BJ (cell line): ENCODE measurements around the gene STK11. TPM values are rescaled to one million over a fixed set of nuclear protein-coding genes. Genes with fewer than 3 reads are reported as not detected.

Source experiments
- CTCF ChIA-PET: fragments of 350-600 bp; formaldehyde crosslinking; extraction: SDS; loops from one replicate; lab custom pipeline; 2021; ENCODE audit warnings: antibody characterized with exemption, inconsistent platforms; lab: Yijun Ruan, JAX
- POLR2A ChIA-PET: fragments of 300-600 bp; sonication (Branson Sonifier 250); formaldehyde crosslinking; extraction: SDS; loops from one replicate; lab custom pipeline; 2021; ENCODE audit warnings: antibody characterized with exemption; lab: Charles Lee
- DNase-seq: peaks from one replicate; pipeline ENCODE4 v3.0.0-alpha.2; 2011; ENCODE audit warnings: low read depth
- H3K27me3 ChIP-seq: 2 replicates; pipeline ENCODE4 v1.6.0; 2011; ENCODE audit warnings: low read length; ENCODE audit not compliant: control insufficient read depth, insufficient read depth
- H3K36me3 ChIP-seq: 2 replicates; pipeline ENCODE4 v1.5.1; 2011; ENCODE audit warnings: low read length; ENCODE audit not compliant: control insufficient read depth, insufficient read depth
- H3K4me3 ChIP-seq: 2 replicates; pipeline ENCODE4 v1.5.1; 2011; ENCODE audit warnings: low read depth, mild to moderate bottlenecking, control low read depth, low read length
- CTCF ChIP-seq: IDR thresholded peaks from 2 replicates; pipeline ENCODE4 v1.5.1; 2011; ENCODE audit warnings: low read depth, mild to moderate bottlenecking, control low read depth, inconsistent platforms, low read length, moderate library complexity; ENCODE audit not compliant: insufficient read depth
- polyA plus RNA-seq: library from polyadenylated mRNA; depleted of rRNA; stranded (reverse); fragments of >200 nt; gene quantifications from 2 replicates; pipeline ENCODE4 v1.2.3, GENCODE V29; 2011

The STK11 gene
- polyA plus RNA-seq, 1 experiment: 33.6 TPM

DNA sequence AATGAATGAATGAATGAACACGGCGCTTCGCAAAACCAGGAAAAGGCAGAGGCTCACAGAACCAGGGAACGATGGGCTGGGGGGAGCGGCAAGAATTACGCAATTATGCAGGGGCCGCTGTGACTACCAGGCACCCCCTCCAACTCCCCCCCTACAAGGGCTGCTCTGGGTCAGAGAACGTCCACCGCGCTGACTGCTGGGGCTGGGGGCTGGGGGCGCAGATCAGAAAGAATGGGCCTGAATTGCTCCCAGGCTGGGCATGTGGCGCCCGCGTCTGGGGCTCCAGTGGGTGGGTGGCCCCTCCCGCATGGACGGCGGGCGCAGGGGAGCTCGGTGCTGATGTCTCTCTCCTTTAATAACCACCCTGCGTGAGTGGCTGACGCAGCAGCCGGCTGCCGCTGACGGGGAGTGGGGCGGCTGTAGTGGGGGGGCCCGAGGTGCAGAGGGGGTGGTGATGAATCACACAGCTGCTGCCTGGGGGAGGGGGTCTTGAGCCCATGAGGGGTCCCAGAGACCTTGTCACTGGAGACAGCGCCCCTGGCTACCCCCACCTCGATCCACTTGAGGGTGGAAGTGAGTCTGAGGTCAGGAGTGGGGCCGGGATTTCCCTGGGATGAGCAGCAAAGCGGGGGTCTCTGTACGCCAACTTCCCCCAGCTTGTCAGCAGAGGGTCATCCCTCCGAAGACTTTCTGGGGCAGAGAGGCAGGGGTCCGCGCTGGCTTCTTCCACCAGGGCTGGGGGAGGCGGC, 62.1 kb downstream of the STK11 start:
- no peak for TF ChIP-seq CTCF
- DNase-seq: no peak
- no peaks in the 10 kb centered on the region for H3K27me3 ChIP-seq
- peaks cover 15% of the 10 kb centered on the region for H3K36me3 ChIP-seq
- ChIA-PET POLR2A (no interaction called here), CTCF (interaction anchor here (0.7 to 12.8 kb wide), 10 partner anchors 8 to 461 kb away, joined by 3 to 437 read pairs (median 6); partner anchors contain the start of genes ATP5F1D and CNN2)
- peak overlapping the region; percentile 56 for H3K4me3 ChIP-seq

GRCh38 chr19:1268226-1269064, 62.9 kb downstream of the STK11 start:
- POLR2A ChIA-PET: interaction anchor here (0.5 to 1.4 kb wide), 22 partner anchors 8 to 779 kb away, joined by 3 to 78 read pairs (median 4); partner anchors contain the start of genes ATP5F1D, CNN2, GPX4 and MADCAM1
- H3K27me3 ChIP-seq: no peaks in the 10 kb centered on the region
- no peak overlapping the region for H3K4me3 ChIP-seq
- peaks cover 23% of the 10 kb centered on the region for H3K36me3 ChIP-seq
- no peak for DNase-seq
- CTCF ChIA-PET: interaction anchor here (0.6 to 12.8 kb wide), 10 partner anchors 9 to 462 kb away, joined by 3 to 437 read pairs (median 4); partner anchors contain the start of genes ATP5F1D and CNN2
- no peak for TF ChIP-seq CTCF

DNA sequence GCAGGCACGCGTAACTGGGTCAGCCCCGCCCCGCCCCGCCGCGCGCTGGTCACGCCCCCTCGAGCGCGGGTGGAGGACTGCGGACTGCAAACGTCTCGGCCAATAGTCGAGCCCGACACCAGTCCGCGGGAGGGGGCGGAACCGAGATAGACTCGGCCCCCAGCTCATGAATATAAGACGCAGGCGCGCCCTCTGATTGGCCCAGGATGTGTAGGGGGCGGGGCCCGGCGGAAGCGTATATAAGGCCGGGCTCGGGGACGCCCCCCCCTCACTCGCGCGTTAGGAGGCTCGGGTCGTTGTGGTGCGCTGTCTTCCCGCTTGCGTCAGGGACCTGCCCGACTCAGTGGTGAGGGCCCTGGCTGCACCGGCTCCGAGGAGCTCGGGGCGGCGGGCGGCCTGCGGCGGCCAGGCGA, 63.5 kb downstream of the STK11 start, which contains the start of gene CIRBP:
TSS of gene CIRBP (plus strand) at position 268 of the 413 bp plus-strand sequence. CDS start 1,602 bp downstream, outside the sequence.
- TF ChIP-seq CTCF: no peak
- no peaks in the 10 kb centered on the region for H3K27me3 ChIP-seq
- peak; percentile 92 for DNase-seq
- peaks cover 27% of the 10 kb centered on the region for H3K36me3 ChIP-seq
- ChIA-PET CTCF (interaction anchor here (0.6 to 12.8 kb wide), 6 partner anchors 11 to 118 kb away, joined by 3 to 437 read pairs (median 4); partner anchors contain the start of gene ATP5F1D), POLR2A (interaction anchor here (0.5 to 1.4 kb wide), 25 partner anchors 8 to 780 kb away, joined by 3 to 78 read pairs (median 4); partner anchors contain the start of genes ATP5F1D, CNN2, GPX4 and MADCAM1)
- H3K4me3 ChIP-seq: peak within 1 kb of the TSS; percentile 66

GRCh38 chr19:1269478-1270212, 64.1 kb downstream of the STK11 start:
- POLR2A ChIA-PET: interaction anchor here (0.6 to 1.4 kb wide), 15 partner anchors 9 to 697 kb away, joined by 3 to 78 read pairs (median 8); partner anchors contain the start of genes ATP5F1D, BSG and CNN2

More at GRCh38 chr19:1269478-1270212, 64.1 kb downstream of the STK11 start:
- Histone ChIP-seq H3K27me3 (no peaks in the 10 kb centered on the region), H3K36me3 (peaks cover 33% of the 10 kb centered on the region), H3K4me3 (peak overlapping the region; percentile 66)
- TF ChIP-seq CTCF: no peak
- no peak for DNase-seq
- CTCF ChIA-PET: interaction anchor here (0.8 to 12.8 kb wide), 5 partner anchors 10 to 119 kb away, joined by 3 to 437 read pairs (median 5); partner anchors contain the start of gene ATP5F1D
